Measurements from ENCODE around the gene ARSB. TPM values are rescaled to one million over a fixed set of nuclear protein-coding genes. Genes with fewer than 3 reads are reported as not detected.
A peak's percentile ranks its signal among the peaks of the same experiment; 100 is the strongest.

Gene ARSB
- total RNA-seq, 1 experiment from 2014 or later, result 21.4 TPM

- peak overlapping the region; percentile 16 for H3K27ac Mint-ChIP-seq (ENCODE audit: unreplicated experiment)
- CTCF ChIA-PET, result interaction anchor here (1.5 kb wide), 1 partner anchor 147 kb away, joined by 5 read pairs; no protein-coding TSS in a partner anchor
- intact Hi-C loops (cut with micrococcal nuclease; ENCODE audit: unreplicated experiment), result no loop called here
These were observed 190.4 kb downstream of the ARSB start for GRCh38 chr5:78794693-78795215.

DNA sequence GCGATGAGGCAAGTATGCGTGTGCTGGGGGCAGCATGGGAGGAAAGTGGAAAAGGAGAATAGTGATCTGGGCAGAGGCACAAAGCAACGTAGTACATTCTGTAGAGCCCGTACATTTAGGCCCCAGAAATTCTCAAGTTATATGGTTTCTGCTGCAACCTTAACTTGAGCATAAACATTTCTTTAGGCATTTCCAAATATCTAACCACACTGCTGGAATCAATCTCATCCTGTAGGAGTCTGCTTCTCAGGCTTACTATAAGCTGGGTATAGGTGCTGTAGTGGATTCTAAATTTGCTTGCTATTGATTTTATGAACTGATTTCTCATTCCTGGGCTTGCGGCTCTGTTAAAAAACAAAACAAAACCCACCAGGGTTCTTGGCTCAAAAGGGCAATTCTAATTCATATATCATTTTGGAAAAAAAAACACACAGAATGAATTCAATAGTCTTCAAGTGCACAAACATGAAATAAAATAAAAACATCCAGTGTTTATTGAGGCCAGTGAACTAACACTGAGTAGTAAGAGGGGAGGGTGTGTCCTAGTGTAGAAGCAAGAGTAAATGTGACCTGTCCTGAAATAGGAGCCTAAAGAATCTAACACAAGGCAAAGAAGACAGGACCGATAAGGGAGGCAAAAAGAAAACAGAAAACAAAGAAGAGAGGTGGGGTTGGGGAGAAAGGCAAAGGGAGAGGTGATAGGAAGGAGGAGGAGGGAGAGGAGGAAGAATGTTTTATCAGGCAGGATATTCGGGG, 191.0 kb downstream of the ARSB start:
- TF ChIP-seq CTCF (IDR thresholded peaks at IDR 0.05; ENCODE audit: unreplicated experiment), result no peak
- H3K9me3 Mint-ChIP-seq (ENCODE audit: low read depth, unreplicated experiment), result no peaks in the 10 kb centered on the region
- peak overlapping the region; percentile 16 for H3K27ac Mint-ChIP-seq (ENCODE audit: unreplicated experiment)
- BruUV-seq (replicated peaks), result no TSS peak
- CTCF ChIA-PET, result no interaction called here
- intact Hi-C loops (cut with micrococcal nuclease; ENCODE audit: unreplicated experiment), result no loop called here
- H3K36me3 Mint-ChIP-seq (ENCODE audit: insufficient read depth, unreplicated experiment), result no peaks in the 10 kb centered on the region
- no peak overlapping the region for H3K4me3 Mint-ChIP-seq (ENCODE audit: low read depth, unreplicated experiment)
- peaks cover 49% of the 10 kb centered on the region for H3K4me1 Mint-ChIP-seq (ENCODE audit: low read depth, unreplicated experiment)
- H3K27me3 Mint-ChIP-seq (ENCODE audit: unreplicated experiment), result no peaks in the 10 kb centered on the region
- DNase-seq, result no peak

More at GRCh38 chr5:78794693-78795215, 190.4 kb downstream of the ARSB start:
- DNase-seq, result no peak
- Mint-ChIP-seq H3K4me3 (ENCODE audit: low read depth, unreplicated experiment) (no peak overlapping the region), H3K36me3 (ENCODE audit: insufficient read depth, unreplicated experiment) (no peaks in the 10 kb centered on the region), H3K9me3 (ENCODE audit: low read depth, unreplicated experiment) (no peaks in the 10 kb centered on the region), H3K27me3 (ENCODE audit: unreplicated experiment) (no peaks in the 10 kb centered on the region), H3K4me1 (ENCODE audit: low read depth, unreplicated experiment) (peaks cover 49% of the 10 kb centered on the region)
- no TSS peak for BruUV-seq (replicated peaks)
- TF ChIP-seq CTCF (IDR thresholded peaks at IDR 0.05; ENCODE audit: unreplicated experiment), result no peak

GRCh38 chr5:78792345-78793055, 192.6 kb downstream of the ARSB start:
- BruUV-seq (replicated peaks), result no TSS peak
- no peak overlapping the region for H3K4me3 Mint-ChIP-seq (ENCODE audit: low read depth, unreplicated experiment)
- no peaks in the 10 kb centered on the region for H3K9me3 Mint-ChIP-seq (ENCODE audit: low read depth, unreplicated experiment)
- no peak overlapping the region for H3K27ac Mint-ChIP-seq (ENCODE audit: unreplicated experiment)
- peaks cover 46% of the 10 kb centered on the region for H3K4me1 Mint-ChIP-seq (ENCODE audit: low read depth, unreplicated experiment)
- CTCF ChIA-PET, result interaction anchor here (0.6 to 1.0 kb wide), 5 partner anchors 10 to 325 kb away, joined by 3 to 6 read pairs (median 3); no protein-coding TSS in a partner anchor
- TF ChIP-seq CTCF (IDR thresholded peaks at IDR 0.05; ENCODE audit: unreplicated experiment), result no peak
- no peaks in the 10 kb centered on the region for H3K27me3 Mint-ChIP-seq (ENCODE audit: unreplicated experiment)
- no peak for DNase-seq
- intact Hi-C loops (cut with micrococcal nuclease; ENCODE audit: unreplicated experiment), result no loop called here
- no peaks in the 10 kb centered on the region for H3K36me3 Mint-ChIP-seq (ENCODE audit: insufficient read depth, unreplicated experiment)

DNA sequence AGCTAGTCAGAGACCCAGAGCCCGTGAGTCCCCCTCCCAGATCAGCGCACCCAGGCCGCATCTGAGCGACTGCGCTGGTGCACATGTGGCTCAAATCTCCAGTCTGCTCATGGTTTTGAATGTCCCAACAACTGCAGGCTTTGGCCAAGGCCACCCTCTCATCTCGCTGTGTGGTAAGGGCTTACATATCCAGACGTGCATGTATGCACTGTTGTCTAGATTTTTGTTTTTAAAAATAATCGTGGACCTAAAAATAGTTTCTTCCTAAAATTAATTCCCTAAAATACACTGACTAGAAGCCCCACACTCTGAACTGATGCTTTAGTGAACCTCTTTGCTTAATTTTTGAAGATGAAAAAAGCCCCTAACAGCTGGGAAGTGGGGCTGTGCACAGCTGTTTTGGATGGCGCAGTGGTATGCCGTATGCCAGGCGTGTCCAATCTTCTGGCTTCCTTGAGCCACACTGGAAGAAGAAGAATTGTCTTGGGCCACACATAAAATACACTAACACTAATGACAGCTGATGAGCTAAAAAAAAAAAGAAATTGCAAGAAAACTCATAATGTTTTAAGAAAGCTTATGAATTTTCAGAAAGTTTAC, 193.5 kb downstream of the ARSB start:
- Mint-ChIP-seq H3K4me1 (ENCODE audit: low read depth, unreplicated experiment) (peaks cover 40% of the 10 kb centered on the region), H3K36me3 (ENCODE audit: insufficient read depth, unreplicated experiment) (no peaks in the 10 kb centered on the region), H3K4me3 (ENCODE audit: low read depth, unreplicated experiment) (no peak overlapping the region), H3K9me3 (ENCODE audit: low read depth, unreplicated experiment) (no peaks in the 10 kb centered on the region), H3K27ac (ENCODE audit: unreplicated experiment) (no peak overlapping the region), H3K27me3 (ENCODE audit: unreplicated experiment) (no peaks in the 10 kb centered on the region)
- TF ChIP-seq CTCF (IDR thresholded peaks at IDR 0.05; ENCODE audit: unreplicated experiment), result no peak
- DNase-seq, result no peak
- CTCF ChIA-PET, result interaction anchor here (0.6 to 1.0 kb wide), 2 partner anchors 324 to 1283 kb away, joined by 3 read pairs; no protein-coding TSS in a partner anchor
- BruUV-seq (replicated peaks), result no TSS peak
- intact Hi-C loops (cut with micrococcal nuclease; ENCODE audit: unreplicated experiment), result no loop called here

All from Calu3 (cell line).